Measurements from ENCODE around the gene LRP2.

Gene LRP2

DNA sequence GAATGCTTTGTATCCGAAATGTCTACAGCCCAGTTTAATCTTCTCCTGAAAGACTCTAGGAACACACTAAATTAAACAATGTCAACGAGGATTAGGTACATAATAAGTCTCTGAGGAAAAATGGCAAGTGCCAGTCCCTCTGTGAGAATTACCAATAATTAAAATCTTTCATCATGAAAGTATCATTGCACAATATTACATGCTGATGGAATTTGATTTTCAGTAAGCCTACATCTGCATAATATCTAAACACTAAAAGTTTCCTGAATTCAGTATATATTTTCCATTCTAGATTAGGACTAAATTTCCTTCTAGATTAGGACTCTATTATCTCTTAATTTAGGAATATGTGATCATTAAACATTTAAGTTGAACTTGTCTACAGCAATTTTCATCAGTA, 132.1 kb downstream of the LRP2 start:
- in situ Hi-C loops (cut with MboI; ENCODE audit: low sequenced_read_pairs, unreplicated experiment): no loop called here
- TF ChIP-seq, protein P1, sequence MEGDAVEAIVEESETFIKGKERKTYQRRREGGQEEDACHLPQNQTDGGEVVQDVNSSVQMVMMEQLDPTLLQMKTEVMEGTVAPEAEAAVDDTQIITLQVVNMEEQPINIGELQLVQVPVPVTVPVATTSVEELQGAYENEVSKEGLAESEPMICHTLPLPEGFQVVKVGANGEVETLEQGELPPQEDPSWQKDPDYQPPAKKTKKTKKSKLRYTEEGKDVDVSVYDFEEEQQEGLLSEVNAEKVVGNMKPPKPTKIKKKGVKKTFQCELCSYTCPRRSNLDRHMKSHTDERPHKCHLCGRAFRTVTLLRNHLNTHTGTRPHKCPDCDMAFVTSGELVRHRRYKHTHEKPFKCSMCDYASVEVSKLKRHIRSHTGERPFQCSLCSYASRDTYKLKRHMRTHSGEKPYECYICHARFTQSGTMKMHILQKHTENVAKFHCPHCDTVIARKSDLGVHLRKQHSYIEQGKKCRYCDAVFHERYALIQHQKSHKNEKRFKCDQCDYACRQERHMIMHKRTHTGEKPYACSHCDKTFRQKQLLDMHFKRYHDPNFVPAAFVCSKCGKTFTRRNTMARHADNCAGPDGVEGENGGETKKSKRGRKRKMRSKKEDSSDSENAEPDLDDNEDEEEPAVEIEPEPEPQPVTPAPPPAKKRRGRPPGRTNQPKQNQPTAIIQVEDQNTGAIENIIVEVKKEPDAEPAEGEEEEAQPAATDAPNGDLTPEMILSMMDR (IDR thresholded peaks at IDR 0.05; ENCODE audit: borderline replicate concordance, control extremely low read depth, extremely low read depth, insufficient read depth, missing control alignments): no peak
- DNase-seq (ENCODE audit: low spot score): no peak

DNA sequence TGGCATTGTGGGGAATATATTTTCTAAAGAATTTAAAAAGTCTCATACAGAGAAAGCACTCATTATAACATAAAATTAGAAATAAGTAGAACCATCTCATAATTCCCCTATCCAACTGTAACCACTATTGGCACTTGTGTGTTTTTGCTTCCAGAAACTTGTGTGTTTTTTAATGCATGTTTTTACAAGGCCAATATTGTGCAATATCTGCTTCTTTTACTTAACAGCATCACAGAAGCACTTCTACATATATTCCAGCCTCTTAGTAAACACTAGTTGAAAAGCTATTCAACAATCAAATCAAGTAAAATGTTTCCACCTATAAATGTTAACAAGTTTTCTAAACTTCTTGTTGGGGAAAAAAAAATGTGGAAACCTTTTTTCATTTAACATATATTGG, 132.7 kb downstream of the LRP2 start:
- in situ Hi-C loops (cut with MboI; ENCODE audit: low sequenced_read_pairs, unreplicated experiment): no loop called here
- TF ChIP-seq, protein P1 (IDR thresholded peaks at IDR 0.05; ENCODE audit: borderline replicate concordance, control extremely low read depth, extremely low read depth, insufficient read depth, missing control alignments): no peak
- DNase-seq (ENCODE audit: low spot score): no peak

DNA sequence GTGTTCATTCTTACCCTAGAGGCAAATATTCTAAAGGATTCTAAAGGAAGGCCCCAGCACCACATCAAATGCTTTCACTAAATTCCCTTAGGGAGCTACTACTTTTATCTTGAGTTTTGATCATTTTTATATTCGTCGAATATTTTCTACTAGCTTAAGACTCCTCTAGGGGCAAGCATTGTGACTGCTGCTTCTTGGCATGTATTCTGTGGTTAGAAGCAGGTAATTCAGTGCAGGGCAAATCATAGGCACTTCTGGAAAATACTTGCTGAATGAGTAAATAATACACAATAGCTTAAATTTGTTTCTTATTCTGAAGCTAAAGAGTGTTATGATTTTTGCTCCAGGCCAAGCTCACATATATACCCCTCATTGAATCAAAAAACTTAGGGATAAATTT, 136.4 kb downstream of the LRP2 start:
- DNase-seq (ENCODE audit: low spot score): no peak
- TF ChIP-seq, protein P1 (IDR thresholded peaks at IDR 0.05; ENCODE audit: borderline replicate concordance, control extremely low read depth, extremely low read depth, insufficient read depth, missing control alignments): no peak
- in situ Hi-C loops (cut with MboI; ENCODE audit: low sequenced_read_pairs, unreplicated experiment): no loop called here

DNA sequence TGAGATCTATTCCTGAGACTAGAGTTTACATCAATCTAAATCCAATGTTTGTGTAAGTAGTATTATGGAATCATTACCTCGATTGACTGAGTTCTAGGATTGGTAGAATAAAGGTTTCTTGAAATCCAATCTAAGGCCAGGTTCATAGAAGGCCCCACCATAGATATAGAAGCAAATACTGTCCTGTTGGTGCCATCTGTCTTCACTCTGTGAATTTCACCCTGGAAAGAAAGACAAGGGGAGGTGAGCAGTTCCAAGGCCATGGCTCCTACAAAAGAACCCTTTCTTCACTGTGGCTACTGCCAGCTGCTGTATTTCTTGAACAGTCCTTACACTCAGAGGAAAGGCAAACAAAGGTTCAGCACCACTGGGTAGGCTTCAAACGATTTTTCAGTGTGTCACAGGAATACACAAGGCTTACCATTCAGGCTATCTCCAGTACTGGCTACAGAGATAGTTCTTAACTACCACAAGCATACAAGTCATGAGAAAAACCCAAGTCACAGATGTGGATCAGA, 137.0 kb downstream of the LRP2 start:
- TF ChIP-seq, protein P1 (IDR thresholded peaks at IDR 0.05; ENCODE audit: borderline replicate concordance, control extremely low read depth, extremely low read depth, insufficient read depth, missing control alignments): no peak
- in situ Hi-C loops (cut with MboI; ENCODE audit: low sequenced_read_pairs, unreplicated experiment): no loop called here
- no peak for DNase-seq (ENCODE audit: low spot score)

DNA sequence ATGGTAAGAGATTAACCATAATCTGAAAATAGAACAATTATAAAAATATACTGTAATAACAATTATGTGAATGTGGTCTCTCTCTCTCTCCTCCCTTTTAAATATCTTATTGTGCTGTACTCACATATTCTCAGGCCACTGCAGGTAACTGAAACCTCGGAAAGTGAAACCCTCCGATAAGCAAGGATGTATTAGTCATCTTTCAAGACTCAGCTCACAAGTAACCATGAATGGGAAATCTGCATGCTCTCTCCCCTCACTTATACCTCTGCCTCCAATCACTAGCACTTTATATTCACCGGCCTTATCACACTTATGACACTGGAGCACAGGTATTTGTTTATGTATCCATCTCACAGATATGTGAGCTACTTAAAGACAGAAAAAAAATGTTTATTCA, 139.7 kb downstream of the LRP2 start:
- no peak for DNase-seq (ENCODE audit: low spot score)
- in situ Hi-C loops (cut with MboI; ENCODE audit: low sequenced_read_pairs, unreplicated experiment): no loop called here
- TF ChIP-seq, protein P1 (IDR thresholded peaks at IDR 0.05; ENCODE audit: borderline replicate concordance, control extremely low read depth, extremely low read depth, insufficient read depth, missing control alignments): no peak

DNA sequence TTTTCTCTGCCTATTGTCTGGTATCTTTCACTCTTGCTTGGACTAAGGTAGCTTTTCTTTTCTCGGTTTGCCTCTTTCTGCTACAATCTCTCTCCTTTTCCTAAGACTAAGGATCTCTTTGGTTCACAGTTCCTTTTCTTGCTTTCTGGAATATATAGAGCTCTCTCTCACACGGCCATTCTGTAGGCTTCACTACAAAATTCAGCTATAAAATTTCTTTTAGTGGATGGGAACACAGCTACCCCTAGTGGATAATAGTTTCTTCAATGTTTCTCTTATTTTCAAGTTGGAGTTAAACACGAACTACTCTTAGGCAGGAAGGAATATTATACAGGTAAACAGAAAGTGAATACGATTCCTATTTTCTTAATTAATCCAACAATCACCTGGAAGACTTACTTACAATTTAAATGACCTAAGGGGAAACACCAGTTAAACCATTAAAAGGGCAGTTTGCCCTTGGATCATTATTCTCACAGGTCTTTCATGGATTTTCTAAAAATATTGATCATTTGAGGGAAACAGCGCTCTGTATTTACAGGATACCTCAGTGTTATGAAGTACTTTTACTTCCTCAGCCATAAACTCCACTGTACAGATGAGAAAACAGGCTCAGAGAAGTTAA, 140.5 kb downstream of the LRP2 start:
- in situ Hi-C loops (cut with MboI; ENCODE audit: low sequenced_read_pairs, unreplicated experiment): no loop called here
- no peak for DNase-seq (ENCODE audit: low spot score)
- TF ChIP-seq, protein P1 (IDR thresholded peaks at IDR 0.05; ENCODE audit: borderline replicate concordance, control extremely low read depth, extremely low read depth, insufficient read depth, missing control alignments): no peak
